ENCODE data around the gene BRMS1L. TPM values are rescaled to one million over a fixed set of nuclear protein-coding genes. Genes with fewer than 3 reads are reported as not detected.

Gene BRMS1L
- total RNA-seq, 1 donor from 2014 or later: 12.1 TPM

DNA sequence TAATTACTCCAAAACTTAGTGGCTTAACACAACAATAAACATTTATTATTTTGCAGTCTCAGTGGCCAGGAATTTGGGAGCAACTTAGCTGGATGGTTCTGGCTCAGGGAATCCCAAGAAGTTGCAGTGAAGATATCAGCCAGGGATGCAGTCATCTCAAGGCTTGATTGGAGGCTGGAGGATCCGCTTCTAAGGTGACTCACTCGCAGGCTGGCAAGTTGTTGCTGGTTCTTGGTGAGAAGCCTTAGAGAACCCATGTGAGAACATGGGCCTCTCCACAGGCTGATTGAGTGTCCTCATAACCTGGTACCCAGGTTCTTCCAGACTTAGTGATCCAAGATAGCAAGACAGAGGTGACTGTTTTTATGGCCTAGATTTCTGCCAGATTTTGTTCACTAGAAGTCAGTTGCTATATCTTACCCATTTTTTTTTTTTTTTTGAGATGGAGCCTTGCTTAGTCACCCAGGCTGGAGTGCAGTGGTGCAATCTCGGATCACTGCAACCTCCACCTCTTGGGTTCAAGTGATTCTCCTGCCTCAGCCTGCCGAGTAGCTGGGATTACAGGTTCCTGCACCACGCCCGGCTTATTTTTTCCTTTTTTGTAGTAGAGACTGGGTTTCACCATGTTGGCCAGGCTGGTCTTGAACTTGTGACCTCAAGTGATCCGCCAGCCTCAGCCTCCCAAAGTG, 32.5 kb downstream of the BRMS1L start:
- DNase-seq (ENCODE audit: low spot score): no peak

DNA sequence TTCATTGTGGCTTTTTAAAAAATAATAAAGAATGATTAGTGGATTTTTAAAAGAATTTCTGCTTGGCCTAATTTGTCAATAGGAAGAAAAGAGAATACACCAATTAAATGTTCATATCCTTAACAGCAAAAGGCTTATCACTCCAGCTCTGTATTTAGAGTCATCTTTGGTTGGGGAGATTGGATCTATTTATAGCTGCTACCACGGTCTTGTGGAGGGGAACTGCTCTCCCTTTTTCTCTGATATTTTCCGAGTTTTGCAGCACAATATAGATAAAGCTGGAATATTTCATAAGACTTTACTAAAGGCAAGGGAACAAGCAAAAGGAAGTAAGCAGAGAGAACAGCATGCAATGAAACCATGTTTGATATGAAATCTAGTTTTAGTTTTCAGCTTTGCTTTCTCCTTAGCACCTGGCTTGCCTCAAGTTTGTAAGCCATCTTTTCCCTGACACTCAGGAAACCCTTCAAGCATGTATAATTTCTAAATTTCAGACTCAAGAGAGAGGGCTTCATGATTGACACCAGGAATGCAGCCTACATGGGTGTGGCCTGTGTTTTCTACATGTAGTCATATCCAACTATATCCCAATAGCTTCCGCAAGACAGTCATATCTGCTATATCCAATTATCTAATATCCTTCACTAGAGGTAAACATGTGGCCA, 35.2 kb downstream of the BRMS1L start:
- no peak for DNase-seq (ENCODE audit: low spot score)
- intact Hi-C loops (cut with DNase I): no loop called here

More for the DNA sequence above, 32.5 kb downstream of the BRMS1L start:
- intact Hi-C loops (cut with DNase I): no loop called here

DNA sequence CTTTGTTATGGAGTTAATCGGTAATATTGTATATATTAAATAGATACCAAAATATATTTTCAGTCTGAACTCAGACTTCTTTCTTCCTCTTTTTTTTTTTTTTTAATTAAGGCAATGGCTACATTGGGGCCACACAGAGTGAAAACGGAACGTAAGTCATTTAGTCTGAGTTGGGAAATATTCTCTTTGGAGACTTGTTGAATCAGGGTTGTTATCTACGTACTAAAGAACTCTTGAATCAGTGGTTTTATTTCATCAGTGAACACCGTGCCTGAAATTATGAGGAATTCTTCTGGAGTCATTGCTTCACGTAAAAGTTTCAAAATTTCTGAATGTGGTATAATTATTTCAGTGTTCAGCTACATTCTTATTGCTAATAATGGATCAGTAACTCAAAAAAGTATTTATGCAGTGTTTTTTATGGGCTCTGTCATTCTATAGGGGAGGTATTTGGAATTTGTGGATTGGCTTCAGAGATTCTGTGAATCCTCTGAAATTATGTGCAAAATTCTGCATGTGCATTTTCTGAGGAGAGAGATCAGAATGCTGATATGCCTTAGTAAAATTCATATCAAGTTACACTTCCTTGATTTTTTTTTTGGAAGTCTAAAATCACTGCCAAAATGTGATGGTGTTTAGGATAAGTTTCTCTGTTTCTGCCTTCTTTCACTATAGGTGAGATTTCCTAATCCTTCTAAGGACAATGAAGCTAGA, 39.6 kb downstream of the BRMS1L start:
- DNase-seq (ENCODE audit: low spot score): no peak
- intact Hi-C loops (cut with DNase I): no loop called here

DNA sequence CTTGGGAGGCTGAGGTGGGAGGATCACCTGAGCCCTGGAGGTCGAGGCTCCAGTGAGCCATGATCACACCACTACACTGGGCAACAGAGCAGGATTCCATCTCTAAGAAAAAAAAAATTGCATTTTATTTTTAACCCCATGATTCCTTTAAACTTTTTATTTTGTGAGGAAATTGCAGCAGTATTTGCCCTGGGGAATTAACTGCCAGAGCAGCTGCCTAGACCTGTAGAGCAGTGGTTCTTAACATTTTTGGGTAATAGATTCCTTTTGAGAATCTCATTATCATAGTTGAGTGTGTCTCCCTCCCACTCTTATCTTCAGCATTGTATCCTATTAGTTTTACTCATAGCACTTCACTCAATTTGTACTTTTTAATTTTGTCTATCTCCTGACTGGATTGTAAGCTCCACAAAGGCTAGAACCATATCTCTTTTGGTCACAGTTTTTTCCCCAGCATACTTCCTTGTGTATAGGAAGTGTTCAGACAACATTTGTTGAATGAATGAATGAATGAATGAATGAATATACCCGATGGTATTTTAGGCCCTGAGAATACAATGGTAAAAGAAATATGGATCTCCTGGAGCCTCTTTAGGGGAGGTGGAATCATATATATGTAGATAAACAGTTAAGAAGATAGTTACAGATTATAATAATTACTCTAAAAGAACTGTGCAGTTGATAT, 40.6 kb downstream of the BRMS1L start:
- DNase-seq (ENCODE audit: low spot score): no peak
- intact Hi-C loops (cut with DNase I): no loop called here

DNA sequence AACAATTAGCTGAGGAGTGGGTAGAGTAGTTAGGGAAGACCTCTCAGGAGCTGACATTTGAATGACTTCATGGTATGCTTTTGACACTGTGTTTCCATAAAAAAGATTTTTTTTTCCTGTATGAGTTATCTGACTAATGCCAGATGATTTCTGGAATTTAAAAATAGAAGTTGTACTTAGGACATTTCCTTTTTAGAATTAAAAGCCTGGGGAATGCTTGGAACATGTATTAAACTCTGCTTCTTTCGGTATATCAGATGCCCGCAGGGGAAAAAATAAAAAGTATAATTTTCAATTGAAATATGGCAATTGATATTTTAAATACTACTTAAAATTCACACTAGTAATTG, 41.1 kb downstream of the BRMS1L start:
- DNase-seq (ENCODE audit: low spot score): no peak
- intact Hi-C loops (cut with DNase I): no loop called here

DNA sequence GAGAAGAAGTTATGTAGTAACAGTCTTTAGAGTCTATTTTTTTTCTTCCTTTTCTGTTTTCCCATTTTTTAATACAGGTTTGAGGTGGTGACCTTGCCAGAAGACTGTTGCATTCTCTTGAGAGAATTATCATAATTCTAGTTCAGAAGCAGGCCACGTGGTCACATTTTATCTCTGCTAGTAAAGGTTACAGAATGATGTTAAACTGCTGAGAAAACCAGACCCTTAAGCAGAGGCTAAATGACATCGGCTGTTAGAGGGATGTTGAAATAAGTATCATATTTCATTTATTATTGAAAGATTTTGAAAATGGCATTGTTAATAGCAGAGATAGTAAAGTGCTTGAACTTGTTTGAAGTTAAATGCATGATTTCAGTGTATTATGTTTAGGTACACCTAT, 49.2 kb downstream of the BRMS1L start:
- no peak for DNase-seq (ENCODE audit: low spot score)
- intact Hi-C loops (cut with DNase I): no loop called here

DNA sequence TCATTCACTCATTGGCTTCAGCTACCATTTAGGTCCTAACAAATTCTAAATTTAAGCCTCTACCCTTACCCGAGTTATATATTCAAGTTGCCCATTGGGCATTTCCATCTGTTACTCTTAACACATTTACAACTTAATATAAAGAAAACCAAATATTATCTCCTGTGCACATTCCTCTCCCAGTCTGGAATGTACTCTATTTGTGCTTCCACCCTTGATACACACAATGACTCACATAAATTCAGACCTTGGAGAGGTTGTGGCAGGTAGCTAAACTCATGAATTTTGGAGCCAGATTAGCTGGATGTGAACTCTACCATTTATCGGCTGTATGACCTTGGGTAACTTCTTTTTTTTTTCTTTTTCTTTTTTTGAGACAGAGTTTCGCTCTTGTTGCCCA, 51.1 kb downstream of the BRMS1L start:
- intact Hi-C loops (cut with DNase I): no loop called here

DNA sequence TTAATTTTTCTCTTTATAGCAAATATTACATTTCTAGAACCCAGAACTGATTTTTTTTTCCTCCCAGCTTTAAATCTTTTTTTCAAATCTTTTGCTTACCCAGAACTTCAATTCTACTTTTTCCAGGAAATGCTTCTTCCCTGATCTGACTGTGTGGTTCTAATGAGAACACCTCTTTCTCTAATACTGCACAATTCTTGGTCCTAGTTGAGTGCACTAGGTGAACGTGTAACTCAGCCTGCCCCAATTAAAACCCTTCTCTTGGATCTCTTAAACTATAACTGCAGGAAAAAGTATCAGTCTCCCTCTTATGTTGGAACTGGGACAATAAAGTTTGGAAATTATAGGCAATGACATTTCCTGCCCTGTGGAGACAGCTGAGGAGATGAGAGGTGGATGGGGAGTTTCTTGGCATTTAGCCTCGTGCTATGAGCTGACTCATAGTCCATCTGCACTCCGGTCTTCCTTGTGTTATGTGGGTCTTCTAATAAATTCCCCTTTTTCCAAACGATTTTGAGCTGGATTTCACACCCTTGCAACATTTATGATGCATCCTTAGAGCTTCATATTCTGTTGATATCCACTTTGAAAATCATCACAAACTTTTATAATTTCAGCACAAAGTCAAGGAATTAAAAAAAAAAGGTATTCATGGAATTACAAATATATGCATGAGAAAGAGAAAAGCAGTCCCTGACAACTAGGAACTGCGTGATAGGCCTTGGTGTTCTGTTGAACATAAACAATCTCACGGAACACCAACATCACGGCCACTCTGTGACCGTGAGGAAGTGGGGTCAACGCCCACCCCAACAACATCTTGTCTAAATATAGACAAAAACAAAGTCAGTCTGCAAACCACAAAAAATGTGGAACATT, 52.4 kb downstream of the BRMS1L start:
- DNase-seq (ENCODE audit: low spot score): no peak
- intact Hi-C loops (cut with DNase I): no loop called here

More for the DNA sequence above, 51.1 kb downstream of the BRMS1L start:
- DNase-seq (ENCODE audit: low spot score): no peak

DNA sequence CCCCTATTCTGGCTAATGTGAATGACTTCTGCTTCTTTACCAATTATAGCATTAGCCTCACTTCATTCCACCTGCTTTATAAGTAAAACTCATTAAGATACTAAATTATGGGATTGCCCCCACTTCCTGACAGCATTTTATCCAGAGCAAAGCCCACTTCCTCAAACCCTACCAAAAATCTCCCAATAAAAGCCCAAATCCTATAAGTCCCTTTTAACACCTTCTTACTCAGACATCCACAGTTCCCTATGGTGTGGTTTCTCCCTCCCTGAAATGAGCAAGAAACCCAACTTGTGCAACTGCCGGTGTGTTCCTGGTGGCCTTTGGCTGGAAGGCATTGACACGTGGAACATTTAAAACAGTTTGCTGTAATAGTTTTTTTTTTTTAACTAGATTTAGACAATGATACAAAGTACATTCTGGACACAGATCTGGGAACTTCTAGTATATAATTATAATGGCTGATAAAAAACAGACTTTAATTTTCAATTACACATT, 53.1 kb downstream of the BRMS1L start:
- no peak for DNase-seq (ENCODE audit: low spot score)

DNA sequence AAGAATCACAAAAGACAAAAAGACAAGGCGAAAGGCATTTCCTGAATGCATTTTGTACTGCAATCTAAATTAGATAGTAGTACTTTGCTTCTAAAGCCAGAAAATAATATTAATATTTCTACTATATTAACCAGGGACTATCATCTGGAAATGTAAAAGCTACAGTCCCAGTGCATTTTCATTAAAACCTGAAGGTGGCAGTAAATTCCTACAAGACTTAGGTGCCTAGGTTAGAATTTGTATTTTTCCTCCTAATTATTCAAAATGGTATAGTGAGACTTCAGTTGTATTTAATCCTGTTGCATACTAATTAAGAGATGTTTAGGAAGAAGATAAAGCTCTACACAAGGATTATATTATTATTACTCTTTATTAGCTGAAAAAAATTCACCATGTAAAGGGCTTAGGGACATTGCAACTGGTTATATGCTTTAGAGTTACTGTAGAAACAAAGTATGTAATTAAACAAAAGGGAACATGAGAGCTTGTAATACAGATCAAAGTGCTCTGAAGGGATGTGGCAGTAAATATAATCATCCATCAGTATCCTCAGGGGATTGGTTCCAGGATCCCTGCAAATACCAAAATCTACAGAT, 53.6 kb downstream of the BRMS1L start:
- no peak for DNase-seq (ENCODE audit: low spot score)
- intact Hi-C loops (cut with DNase I): no loop called here

More for the DNA sequence above, 53.1 kb downstream of the BRMS1L start:
- intact Hi-C loops (cut with DNase I): no loop called here

DNA sequence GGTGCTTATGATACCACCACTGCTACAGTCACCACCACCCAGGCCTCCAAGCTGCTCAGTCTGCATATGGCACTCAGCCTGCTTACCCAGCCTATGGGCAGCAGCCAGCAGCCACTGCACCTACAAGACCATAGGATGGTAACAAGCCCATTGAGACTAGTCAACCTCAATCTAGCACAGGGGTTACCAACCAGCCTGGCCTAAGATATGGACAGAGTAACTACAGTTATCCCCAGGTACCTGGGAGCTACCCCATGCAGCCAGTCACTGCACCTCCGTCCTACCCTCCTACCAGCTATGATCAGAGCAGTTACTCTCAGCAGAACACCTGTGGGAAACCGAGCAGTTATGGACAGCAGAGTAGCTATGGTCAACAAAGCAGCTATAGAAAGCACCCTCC, 55.1 kb downstream of the BRMS1L start:
- intact Hi-C loops (cut with DNase I): no loop called here

DNA sequence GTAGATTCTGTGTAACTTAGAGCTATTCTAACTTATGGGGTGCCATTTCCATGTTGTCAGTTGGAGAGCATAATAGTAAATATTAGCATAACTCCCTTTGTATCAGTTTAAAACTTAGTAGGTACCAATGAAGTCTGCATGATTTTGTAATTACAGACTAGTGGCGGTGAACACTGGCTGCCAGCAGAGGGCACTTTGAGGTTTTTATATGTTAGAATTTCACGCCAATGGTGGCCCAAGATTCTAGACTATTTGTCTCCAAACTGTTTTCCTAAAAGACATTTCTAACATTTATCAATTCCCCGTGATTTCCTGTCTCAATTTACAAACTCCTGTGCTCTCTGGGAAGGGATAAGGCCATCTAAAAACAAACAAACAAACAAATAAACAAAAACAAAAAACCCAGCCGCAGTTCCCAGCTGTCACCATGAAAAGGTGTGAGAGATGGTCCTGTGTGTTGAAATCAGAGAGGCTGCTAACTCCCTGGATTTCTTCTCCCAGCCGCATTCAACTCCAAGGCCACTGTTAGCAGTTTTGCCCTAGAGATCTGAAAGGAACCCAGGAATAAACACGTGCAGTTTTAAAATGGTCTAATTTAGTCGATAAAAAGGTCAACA, 57.6 kb downstream of the BRMS1L start:
- intact Hi-C loops (cut with DNase I): no loop called here
- no peak for DNase-seq (ENCODE audit: low spot score)

More for the DNA sequence above, 55.1 kb downstream of the BRMS1L start:
- DNase-seq (ENCODE audit: low spot score): no peak

DNA sequence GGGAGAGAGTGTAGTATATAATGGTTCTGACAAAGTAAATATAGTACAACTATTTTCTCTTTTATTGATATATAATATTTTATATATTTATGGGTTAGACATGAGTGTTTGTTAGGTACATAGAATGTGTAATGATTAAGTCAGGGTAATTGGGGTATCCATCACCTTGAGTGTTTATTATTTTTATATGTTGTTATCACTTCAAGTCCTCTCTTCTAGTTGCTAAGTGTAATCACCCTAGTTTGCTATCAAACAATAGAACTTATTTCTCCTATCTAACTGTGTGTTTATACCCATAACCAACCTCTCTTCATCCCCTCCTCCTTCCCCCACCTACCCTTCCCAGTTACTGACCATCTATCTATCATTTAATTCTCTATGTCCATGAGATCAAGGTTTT, 64.2 kb downstream of the BRMS1L start:
- intact Hi-C loops (cut with DNase I): no loop called here
- DNase-seq (ENCODE audit: low spot score): no peak

DNA sequence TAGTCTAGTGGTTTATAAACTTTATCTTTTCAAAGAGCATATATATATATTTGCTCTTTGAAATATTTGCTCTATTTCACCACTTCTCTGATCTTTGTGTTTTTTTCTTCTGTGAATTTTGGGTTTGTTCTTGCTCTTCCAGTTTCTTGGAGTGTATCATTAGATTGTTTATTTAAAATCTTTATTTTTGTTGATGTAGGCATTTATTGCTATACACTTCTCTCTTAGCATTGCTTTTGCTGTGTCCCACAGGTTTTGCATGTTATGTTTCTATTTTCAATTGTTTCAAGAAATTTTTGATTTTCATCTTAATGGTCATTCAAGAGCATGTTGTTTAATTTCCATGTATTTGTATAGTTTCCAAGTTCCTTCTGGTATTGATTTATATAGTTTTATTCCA, 69.1 kb downstream of the BRMS1L start:
- DNase-seq (ENCODE audit: low spot score): no peak
- intact Hi-C loops (cut with DNase I): no loop called here

DNA sequence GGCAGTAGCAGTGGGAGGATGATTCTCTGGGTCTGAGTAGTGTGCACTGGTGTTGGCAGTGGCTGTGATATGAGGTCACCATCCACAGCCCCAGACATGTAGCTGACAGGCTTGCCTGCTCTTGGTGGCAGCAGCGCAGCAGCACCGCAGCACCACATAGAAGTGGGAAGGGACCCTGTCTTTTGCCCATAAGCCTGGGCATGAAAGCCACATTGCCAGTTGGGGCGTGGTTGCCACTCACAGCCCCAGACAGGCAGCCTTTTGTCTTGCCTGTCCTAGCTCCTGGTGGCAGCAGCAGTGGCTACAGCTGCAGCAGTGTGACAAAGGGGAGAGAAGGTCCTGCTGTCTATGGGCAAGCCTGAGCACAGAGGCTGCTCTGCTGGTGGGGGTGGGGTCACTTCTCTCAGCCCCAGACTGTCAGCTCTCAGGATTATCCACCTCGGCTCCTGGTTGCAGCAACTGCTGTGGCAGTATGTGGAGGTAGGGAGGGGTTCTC, 71.5 kb downstream of the BRMS1L start:
- no peak for DNase-seq (ENCODE audit: low spot score)
- intact Hi-C loops (cut with DNase I): no loop called here

DNA sequence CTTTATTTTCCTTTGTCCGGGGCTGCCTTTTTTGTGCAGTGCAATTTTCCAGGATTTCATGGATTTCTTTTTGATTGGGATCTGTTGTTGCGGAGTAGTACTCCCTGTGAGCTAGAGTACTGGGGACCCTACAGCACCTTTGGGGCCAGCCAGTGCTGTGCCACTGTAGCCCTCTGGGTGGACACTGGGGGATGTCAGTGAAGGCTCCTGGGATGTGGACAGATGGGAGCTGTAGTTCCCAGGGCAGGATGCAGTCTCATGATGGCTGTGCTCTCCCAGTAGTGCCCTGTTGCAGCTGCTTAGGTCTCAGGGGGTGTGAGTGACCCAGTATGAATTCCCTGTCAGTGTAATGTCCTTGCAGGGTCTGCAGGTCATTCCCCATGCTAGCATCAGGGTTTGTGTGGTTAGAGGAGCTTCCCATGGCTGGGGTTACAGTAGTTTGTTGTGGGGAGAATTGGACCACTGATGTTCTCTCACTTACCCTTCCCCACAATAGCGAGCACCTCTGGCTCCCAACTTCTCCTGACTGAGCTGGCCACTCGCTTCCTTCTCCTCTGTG, 72.2 kb downstream of the BRMS1L start:
- intact Hi-C loops (cut with DNase I): no loop called here

DNA sequence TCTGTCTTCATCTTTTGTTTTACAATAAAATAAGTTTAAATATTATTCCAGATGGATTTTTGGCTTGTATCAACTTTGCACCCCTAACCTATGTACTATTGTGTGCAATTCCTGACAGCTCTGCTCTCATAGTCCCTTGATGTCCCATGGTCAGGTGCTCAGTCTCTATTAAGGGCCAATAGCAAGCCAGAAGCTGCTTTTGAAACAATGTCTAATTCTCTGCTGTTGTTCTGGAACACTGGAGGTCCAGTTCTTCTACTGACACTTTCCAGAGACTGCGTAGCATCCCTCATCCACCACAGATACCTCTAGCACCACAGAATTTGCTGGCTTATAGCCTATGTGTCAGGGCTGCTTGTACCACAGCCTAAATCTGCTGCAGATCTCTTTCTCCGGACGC, 74.6 kb downstream of the BRMS1L start:
- DNase-seq (ENCODE audit: low spot score): no peak
- intact Hi-C loops (cut with DNase I): no loop called here

More for the DNA sequence above, 72.2 kb downstream of the BRMS1L start:
- DNase-seq (ENCODE audit: low spot score): no peak

DNA sequence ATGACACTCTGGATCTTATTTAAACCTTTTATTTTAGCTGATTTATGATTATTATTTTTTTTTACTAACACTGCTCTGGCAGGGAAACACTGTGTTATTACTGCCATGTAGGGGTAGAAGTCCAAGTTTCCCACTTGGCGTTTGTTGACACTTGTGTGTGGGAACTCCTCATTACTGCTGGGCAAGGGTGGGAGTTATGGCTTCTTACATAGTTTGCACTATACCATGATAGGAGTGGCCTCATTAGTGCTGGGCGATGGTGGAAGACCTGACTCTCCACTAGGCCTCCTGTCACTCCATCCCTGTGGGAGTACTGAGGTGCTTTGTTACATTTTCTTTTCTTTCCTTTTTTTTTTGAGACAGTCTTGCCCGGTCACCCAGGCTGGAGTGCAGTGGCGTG, 83.5 kb downstream of the BRMS1L start:
- intact Hi-C loops (cut with DNase I): no loop called here
- no peak for DNase-seq (ENCODE audit: low spot score)
